Measurements from ENCODE around the gene PARD6B. TPM values are rescaled to one million over a fixed set of nuclear protein-coding genes. Genes with fewer than 3 reads are reported as not detected.

PARD6B gene
- total and polyA plus RNA-seq, 2 of the 13 experiments (the other 11 are each of a cell fraction or from before 2014, with no cell fraction given) = 6.9 to 22.2 TPM

DNA sequence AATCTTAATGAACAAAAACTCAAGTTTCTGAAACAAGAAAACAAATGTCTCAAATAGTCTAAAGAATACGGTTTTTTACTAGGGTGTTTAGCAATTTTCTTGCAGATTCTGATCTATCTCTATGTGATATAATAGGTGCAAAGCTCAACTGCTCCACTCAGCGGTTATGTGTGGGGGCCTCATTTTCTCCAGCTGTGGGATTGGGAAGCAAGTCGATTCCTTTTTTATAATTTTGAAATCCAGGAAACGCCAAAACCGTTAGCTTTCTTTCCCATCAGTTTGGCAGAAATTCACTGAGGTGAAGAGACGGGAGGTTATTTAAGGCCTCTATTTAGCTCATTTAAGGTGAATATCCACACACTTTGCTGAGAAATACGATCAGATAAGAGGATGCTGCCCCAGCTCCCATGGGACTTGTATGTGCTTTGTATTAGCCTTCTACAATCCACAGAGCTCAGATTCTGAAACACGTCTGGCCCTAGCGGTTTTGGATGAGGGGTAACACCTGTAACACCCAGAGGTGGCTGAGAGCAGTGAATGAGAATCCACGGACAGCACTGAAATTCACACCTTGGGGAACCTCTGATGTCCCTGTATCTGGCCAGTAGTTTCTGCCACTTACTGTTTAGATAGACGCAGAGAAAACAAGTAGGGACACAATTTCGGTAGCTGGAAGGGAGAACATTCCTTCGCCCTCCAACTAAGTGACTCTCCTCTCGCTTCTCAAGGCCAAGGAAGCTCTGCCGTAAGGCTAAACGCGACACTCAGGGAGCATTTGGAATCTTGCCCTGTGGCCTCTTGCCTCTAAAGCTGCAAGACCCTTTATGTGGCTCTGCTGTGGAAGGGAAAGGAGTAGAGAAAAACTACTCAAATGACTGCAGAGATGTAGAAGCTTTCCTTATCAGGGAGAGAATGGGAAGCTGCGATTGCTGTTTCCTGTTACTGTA lies 56.9 kb downstream of the PARD6B start (continued):
- TF ChIP-seq, protein P1, sequence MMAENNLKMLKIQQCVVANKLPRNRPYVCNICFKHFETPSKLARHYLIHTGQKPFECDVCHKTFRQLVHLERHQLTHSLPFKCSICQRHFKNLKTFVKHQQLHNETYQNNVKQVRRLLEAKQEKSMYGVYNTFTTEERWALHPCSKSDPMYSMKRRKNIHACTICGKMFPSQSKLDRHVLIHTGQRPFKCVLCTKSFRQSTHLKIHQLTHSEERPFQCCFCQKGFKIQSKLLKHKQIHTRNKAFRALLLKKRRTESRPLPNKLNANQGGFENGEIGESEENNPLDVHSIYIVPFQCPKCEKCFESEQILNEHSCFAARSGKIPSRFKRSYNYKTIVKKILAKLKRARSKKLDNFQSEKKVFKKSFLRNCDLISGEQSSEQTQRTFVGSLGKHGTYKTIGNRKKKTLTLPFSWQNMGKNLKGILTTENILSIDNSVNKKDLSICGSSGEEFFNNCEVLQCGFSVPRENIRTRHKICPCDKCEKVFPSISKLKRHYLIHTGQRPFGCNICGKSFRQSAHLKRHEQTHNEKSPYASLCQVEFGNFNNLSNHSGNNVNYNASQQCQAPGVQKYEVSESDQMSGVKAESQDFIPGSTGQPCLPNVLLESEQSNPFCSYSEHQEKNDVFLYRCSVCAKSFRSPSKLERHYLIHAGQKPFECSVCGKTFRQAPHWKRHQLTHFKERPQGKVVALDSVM (CRISPR knock-in tag; IDR thresholded peaks at IDR 0.05) = no peak
- TF ChIP-seq, protein P2, sequence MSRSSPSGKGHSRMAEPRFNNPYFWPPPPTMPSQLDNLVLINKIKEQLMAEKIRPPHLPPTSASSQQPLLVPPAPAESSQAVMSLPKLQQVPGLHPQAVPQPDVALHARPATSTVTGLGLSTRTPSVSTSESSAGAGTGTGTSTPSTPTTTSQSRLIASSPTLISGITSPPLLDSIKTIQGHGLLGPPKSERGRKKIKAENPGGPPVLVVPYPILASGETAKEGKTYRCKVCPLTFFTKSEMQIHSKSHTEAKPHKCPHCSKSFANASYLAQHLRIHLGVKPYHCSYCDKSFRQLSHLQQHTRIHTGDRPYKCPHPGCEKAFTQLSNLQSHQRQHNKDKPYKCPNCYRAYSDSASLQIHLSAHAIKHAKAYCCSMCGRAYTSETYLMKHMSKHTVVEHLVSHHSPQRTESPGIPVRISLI (CRISPR knock-in tag; IDR thresholded peaks at IDR 0.05; ENCODE audit: borderline replicate concordance) = peak; percentile 36; the same call in 1 of the 2 replicates
- TF ChIP-seq, protein P3, sequence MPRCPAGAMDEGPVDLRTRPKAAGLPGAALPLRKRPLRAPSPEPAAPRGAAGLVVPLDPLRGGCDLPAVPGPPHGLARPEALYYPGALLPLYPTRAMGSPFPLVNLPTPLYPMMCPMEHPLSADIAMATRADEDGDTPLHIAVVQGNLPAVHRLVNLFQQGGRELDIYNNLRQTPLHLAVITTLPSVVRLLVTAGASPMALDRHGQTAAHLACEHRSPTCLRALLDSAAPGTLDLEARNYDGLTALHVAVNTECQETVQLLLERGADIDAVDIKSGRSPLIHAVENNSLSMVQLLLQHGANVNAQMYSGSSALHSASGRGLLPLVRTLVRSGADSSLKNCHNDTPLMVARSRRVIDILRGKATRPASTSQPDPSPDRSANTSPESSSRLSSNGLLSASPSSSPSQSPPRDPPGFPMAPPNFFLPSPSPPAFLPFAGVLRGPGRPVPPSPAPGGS (CRISPR knock-in tag; IDR thresholded peaks at IDR 0.05) = 0 out of 2 replicates have a peak, but pooled peaks have one; percentile 34
- TF ChIP-seq CHD4 (IDR thresholded peaks at IDR 0.05; ENCODE audit: borderline replicate concordance, low read length) (no peak), GZF1 (CRISPR knock-in tag; IDR thresholded peaks at IDR 0.05) (peak; percentile 99), ISL2 (CRISPR knock-in tag; IDR thresholded peaks at IDR 0.05) (0 out of 2 replicates have a peak, but pooled peaks have one; percentile 35), ZNF737 (CRISPR knock-in tag; IDR thresholded peaks at IDR 0.05; ENCODE audit: borderline replicate concordance) (no peak), ARNTL (CRISPR knock-in tag; IDR thresholded peaks at IDR 0.05) (no peak), HOXD1 (CRISPR knock-in tag; IDR thresholded peaks at IDR 0.05) (no peak), ZNF749 (CRISPR knock-in tag; IDR thresholded peaks at IDR 0.05; ENCODE audit: borderline replicate concordance) (no peak), ZC3H13 (CRISPR knock-in tag; IDR thresholded peaks at IDR 0.05) (no peak), KDM6A (CRISPR knock-in tag; IDR thresholded peaks at IDR 0.05; ENCODE audit: low read depth) (no peak), ZNF713 (CRISPR knock-in tag; IDR thresholded peaks at IDR 0.05) (no peak), ZNF792 (CRISPR knock-in tag; IDR thresholded peaks at IDR 0.05) (0 out of 2 replicates have a peak, but pooled peaks have one; percentile 15), PPARG (CRISPR knock-in tag; conservative IDR thresholded peaks at IDR 0.05) (0 out of 2 replicates have a peak, but pooled peaks have one; percentile 45), STAG1 (CRISPR knock-in tag; IDR thresholded peaks at IDR 0.05) (peak; percentile 79), SOX6 (IDR thresholded peaks at IDR 0.05) (no peak), SOX6 (CRISPR knock-in tag; IDR thresholded peaks at IDR 0.05) (peak; percentile 13; the same call in 1 of the 2 replicates), HNF4A (CRISPR knock-in tag; IDR thresholded peaks at IDR 0.05) (peak; percentile 83), NCOA5 (CRISPR knock-in tag; IDR thresholded peaks at IDR 0.05) (no peak), JUND (CRISPR knock-in tag; IDR thresholded peaks at IDR 0.05) (no peak), ERF (CRISPR knock-in tag; IDR thresholded peaks at IDR 0.05) (peak; percentile 14; the same call in 1 of the 2 replicates), NR2F1 (CRISPR knock-in tag; IDR thresholded peaks at IDR 0.05) (no peak), ZNF468 (CRISPR knock-in tag; IDR thresholded peaks at IDR 0.05) (no peak), ELF4 (CRISPR knock-in tag; IDR thresholded peaks at IDR 0.05; ENCODE audit: borderline replicate concordance) (0 out of 2 replicates have a peak, but pooled peaks have one; percentile 33), CHCHD3 (CRISPR knock-in tag; IDR thresholded peaks at IDR 0.05) (no peak), THAP11 (CRISPR knock-in tag; IDR thresholded peaks at IDR 0.05) (peak; percentile 41)

Data from HepG2 (cell line).